ENCODE measurements around the gene MTX1. TPM values are rescaled to one million over a fixed set of nuclear protein-coding genes. Genes with fewer than 3 reads are reported as not detected.

Gene MTX1
- total and polyA plus RNA-seq, 9 of the 15 experiments (the other 6 are each of a cell fraction or from before 2014, with no cell fraction given), result 29.1 to 98.4 (median 66.9) TPM

DNA sequence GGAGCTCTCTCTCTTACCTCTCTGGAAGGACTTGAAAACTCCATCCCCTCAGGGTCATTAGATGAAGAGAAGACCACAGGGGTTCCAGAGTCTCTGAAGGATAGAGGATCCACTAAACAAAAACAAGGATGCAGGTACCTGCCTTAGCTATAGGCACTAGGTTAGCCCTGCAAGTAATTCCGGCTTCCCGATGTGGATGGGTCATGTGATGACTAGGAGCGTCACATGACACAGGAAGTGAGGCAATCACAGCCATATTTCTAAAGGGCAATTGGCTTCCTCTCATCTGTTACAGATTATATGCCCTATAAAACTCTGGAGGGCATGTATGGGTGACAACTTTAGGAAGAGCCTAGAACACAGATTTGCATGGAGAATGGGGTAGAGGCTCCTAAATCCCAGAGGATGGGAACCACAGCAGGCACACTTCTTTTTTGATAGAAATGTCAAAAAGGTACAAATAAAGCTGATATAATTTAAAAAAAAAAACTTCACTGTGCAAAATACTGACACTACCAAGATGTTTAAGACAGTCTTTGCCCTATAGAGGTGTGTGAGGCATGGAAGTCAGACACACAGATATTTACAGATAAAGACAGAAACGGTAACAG lies 32.7 kb downstream of the MTX1 start (continued):
- TF ChIP-seq, protein P1, sequence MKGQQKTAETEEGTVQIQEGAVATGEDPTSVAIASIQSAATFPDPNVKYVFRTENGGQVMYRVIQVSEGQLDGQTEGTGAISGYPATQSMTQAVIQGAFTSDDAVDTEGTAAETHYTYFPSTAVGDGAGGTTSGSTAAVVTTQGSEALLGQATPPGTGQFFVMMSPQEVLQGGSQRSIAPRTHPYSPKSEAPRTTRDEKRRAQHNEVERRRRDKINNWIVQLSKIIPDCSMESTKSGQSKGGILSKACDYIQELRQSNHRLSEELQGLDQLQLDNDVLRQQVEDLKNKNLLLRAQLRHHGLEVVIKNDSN (CRISPR knock-in tag; IDR thresholded peaks at IDR 0.05), result peak; percentile 99
- TF ChIP-seq ETS1 (conservative IDR thresholded peaks at IDR 0.05; ENCODE audit: control insufficient read depth, low read depth, low read length) (peak; percentile 96), CEBPG (CRISPR knock-in tag; IDR thresholded peaks at IDR 0.05) (peak; percentile 93), CEBPG (tag; conservative IDR thresholded peaks at IDR 0.05 in 1 of 2, IDR thresholded peaks at IDR 0.05 in 1 of 2) (peak; percentile 73 to 81; a peak in 3 of 4 replicates), CBX1 (IDR thresholded peaks at IDR 0.05; ENCODE audit: low read depth) (no peak), CBX3 (IDR thresholded peaks at IDR 0.05; ENCODE audit: borderline replicate concordance in 1 of 2, low read length in 2 of 2) (peak in 1 of 2 experiments; percentile 54; a peak in 1 of 3 replicates), KAT8 (IDR thresholded peaks at IDR 0.05; ENCODE audit: low read depth) (peak; percentile 58), FOS (IDR thresholded peaks at IDR 0.05; ENCODE audit: extremely low read depth, insufficient read length) (peak; percentile 93), DIDO1 (tag; IDR thresholded peaks at IDR 0.05; ENCODE audit: low read depth) (peak; percentile 91), PHF20 (IDR thresholded peaks at IDR 0.05; ENCODE audit: partially characterized antibody) (peak; percentile 99), GABPA (tag; conservative IDR thresholded peaks at IDR 0.05; ENCODE audit: low read depth) (peak; percentile 73), GABPB1 (CRISPR knock-in tag; IDR thresholded peaks at IDR 0.05) (0 out of 2 replicates have a peak, but pooled peaks have one; percentile 21), ZKSCAN3 (CRISPR knock-in tag; IDR thresholded peaks at IDR 0.05) (peak; percentile 27; the same call in 1 of the 2 replicates), SMARCC2 (IDR thresholded peaks at IDR 0.05; ENCODE audit: low read depth) (no peak)
- TF ChIP-seq, protein P2, sequence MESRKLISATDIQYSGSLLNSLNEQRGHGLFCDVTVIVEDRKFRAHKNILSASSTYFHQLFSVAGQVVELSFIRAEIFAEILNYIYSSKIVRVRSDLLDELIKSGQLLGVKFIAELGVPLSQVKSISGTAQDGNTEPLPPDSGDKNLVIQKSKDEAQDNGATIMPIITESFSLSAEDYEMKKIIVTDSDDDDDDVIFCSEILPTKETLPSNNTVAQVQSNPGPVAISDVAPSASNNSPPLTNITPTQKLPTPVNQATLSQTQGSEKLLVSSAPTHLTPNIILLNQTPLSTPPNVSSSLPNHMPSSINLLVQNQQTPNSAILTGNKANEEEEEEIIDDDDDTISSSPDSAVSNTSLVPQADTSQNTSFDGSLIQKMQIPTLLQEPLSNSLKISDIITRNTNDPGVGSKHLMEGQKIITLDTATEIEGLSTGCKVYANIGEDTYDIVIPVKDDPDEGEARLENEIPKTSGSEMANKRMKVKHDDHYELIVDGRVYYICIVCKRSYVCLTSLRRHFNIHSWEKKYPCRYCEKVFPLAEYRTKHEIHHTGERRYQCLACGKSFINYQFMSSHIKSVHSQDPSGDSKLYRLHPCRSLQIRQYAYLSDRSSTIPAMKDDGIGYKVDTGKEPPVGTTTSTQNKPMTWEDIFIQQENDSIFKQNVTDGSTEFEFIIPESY (CRISPR knock-in tag; IDR thresholded peaks at IDR 0.05), result no peak
- TF ChIP-seq, protein P3, sequence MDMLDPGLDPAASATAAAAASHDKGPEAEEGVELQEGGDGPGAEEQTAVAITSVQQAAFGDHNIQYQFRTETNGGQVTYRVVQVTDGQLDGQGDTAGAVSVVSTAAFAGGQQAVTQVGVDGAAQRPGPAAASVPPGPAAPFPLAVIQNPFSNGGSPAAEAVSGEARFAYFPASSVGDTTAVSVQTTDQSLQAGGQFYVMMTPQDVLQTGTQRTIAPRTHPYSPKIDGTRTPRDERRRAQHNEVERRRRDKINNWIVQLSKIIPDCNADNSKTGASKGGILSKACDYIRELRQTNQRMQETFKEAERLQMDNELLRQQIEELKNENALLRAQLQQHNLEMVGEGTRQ (CRISPR knock-in tag; IDR thresholded peaks at IDR 0.05), result peak; percentile 100
- TF ChIP-seq, protein P4, sequence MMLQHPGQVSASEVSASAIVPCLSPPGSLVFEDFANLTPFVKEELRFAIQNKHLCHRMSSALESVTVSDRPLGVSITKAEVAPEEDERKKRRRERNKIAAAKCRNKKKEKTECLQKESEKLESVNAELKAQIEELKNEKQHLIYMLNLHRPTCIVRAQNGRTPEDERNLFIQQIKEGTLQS (IDR thresholded peaks at IDR 0.05), result peak; percentile 86
- TF ChIP-seq, protein P4 (CRISPR knock-in tag; conservative IDR thresholded peaks at IDR 0.05), result no peak

All from K562 (cell line).